HG02840 (cell line): ENCODE data around the gene WDR17.

Experiments
- ATAC-seq: cut with Tn5 transposase; IDR thresholded peaks from one replicate; pipeline ENCODE4 v1.9.1; 2021; ENCODE audit warnings: mild to moderate bottlenecking, moderate library complexity, moderate number of reproducible peaks; ENCODE audit not compliant: unreplicated experiment, low FRiP score

Gene WDR17

DNA sequence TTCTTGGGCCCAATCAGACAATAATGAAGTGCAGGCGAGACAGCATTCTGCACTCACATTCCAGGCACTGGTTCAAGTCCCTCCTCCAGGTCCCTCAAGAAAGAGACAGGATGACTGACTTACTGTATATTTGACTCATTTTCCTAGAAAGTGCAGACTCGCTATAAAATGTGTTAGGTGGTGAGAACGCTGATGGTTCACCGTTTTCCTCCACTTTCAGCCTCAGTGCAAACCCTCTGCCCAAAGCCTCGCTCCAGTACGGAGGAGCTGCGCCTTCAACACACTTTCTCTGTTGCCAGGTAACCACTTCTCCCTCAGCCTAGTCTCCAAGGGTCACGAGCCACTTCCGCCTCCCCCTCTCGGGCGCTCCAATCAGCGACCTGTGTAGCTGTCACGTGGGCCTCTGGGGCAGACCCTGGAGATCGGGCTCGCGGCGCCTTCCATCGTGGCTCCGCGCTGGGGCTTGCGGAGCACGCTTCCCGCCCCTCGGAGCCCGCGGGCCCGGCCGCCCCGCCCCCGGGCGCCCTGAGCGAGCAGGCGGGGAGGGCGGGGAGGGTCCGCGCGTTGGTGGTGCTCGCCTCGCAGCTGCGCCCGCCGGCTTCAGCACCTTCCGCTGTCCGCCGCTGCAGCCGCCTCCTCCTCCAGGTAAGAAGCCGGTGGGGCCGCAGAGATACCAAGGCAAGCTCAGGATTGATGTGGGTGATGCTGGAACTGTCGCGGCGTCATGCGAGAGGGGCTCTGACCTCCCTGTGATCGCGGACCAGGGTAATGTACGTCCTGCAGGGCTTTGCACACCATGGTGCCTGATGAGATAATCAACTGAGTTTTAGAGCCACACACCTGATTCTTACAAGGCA is at the start of gene WDR17:
Gene WDR17 (plus strand): TSS at position 407 of the 857 bp plus-strand sequence. CDS start 45,740 bp downstream, outside the sequence.
- ATAC-seq = peak; percentile 100

DNA sequence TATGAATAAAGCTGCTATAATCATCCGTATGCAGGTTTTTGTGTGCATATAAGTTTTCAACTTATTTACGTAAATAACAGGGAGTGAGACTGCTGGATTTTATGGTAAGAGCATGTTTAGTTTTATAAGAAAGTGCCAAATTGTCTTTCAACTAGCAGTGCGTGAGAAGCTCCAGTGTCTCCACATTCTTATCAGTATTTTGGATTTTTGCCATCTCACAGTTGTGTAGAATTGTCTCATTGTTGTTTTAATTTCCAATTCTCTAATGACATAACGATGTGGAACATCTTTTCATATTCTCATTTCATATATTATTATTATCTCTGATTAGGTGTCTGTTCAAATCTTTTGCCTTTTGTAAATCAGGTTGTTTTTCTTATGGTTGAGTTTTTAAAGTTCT is 49.0 kb upstream of the WDR17 start:
- ATAC-seq = no peak

DNA sequence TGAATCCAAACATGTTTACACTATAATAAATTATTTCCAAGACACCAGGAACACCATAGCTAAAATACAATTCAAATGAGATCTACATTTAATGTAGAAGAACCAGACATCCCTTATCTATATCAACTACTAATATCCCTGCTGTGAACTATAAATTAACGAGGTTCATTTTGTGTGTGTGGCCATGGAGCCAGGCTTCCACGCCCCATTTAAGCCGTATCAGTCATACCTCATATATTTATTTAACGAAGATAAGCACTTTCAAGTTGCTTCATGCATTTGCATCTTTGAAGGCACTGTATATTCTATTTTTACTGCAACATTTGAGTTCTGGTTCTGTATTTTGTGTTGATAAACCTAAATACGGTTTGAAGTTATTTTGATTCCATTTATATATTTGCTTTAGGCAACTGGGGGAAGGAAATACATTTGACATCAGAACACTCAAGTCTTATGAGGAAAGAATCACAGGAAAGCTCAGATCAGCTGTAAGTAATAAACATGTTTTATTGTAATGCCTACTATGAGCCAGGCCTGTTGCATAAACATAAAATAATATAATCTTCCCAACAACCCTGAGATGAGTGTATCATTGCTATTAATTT is 45.1 kb upstream of the WDR17 start:
- no peak for ATAC-seq

DNA sequence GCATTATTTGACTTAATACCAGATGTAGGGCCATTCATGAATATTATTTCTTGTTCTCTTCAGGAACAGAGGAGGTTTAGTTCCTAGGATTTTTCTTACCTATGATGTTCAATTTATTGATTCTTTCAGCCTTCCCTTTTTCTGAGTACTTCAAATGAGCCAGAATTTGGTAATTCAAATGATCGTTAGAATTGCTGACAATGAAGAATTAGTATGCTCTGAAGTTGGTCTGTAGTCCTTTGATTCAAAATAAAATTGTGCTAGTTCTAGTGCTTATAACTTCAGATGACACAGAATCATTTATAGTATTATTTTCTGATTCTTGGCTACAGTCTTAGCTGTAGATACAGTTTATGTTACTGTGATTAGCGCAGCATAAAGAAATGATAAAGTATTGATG is 35.2 kb upstream of the WDR17 start:
- ATAC-seq = no peak

DNA sequence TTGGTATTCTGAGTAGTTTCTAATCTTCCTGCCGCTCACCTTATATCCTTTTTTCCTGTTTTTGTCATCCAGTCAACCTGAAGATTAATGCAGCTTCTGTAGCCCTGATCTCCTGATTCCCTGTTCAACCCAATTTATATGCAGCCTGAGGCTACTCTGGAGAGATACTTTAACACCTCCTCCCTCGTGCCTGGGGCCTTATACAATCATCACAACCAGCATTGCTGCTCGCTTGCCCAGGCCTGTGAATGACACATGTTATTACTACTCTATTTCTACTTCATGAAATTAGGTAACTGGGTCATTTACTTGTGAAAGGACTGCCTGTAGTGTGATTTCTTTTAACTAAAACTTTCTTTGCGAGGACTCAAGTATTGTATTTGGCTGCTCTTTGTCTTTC is 33.7 kb upstream of the WDR17 start:
- ATAC-seq = no peak

DNA sequence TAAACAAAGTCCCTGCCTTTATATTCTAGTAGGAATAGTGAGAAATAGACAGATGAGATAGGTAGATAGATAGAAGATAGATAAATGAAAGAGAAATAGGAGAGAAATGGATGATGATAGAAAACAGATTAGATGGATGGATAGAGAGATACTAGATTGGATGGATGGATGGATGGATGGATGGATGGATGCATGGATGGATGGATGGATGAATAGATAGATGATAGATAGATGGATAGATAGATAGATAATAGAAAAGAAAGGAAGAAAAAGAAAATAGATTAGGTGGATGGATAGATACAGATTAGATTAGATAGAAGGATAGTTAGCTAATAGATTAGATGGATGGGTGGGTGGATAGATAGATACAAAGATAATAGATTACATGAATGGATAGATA is 33.2 kb upstream of the WDR17 start:
- ATAC-seq = no peak

DNA sequence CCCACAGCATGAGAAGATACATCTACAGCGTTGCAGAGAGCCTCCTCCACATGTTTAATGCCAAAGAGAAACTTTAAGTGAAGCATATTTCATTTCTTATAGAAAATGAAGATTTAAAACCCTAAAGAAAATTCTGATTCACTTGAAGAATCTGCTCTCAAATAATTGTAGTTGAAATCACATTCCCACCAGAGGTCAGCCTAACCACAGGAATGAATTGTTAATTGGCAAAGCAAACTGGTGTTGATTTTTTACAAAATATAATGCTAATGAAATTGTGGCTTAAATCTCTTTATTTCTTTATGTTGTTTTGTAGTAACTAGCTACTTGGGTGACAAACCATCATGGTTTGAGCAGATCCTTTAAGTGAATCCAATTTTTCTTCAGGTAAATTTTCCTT is 31.1 kb upstream of the WDR17 start:
- ATAC-seq = no peak

DNA sequence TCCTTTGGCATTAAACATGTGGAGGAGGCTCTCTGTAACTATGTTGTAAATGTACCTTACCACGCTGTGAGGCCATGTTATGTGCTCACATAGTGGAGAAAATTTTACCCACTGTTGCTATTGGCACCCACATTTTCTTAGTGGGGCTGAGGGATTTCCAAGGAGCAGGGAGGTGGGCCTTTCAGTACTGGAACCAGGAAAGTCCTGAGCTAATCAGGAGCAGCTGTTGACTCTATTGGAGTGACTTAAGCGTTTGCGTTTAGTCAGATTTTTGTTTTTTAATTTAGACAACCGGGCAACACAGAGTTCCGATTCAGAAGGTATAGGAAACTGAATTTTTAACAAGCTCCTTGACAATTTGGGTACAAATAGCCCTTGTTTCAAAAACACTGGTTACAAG is 30.7 kb upstream of the WDR17 start:
- no peak for ATAC-seq

DNA sequence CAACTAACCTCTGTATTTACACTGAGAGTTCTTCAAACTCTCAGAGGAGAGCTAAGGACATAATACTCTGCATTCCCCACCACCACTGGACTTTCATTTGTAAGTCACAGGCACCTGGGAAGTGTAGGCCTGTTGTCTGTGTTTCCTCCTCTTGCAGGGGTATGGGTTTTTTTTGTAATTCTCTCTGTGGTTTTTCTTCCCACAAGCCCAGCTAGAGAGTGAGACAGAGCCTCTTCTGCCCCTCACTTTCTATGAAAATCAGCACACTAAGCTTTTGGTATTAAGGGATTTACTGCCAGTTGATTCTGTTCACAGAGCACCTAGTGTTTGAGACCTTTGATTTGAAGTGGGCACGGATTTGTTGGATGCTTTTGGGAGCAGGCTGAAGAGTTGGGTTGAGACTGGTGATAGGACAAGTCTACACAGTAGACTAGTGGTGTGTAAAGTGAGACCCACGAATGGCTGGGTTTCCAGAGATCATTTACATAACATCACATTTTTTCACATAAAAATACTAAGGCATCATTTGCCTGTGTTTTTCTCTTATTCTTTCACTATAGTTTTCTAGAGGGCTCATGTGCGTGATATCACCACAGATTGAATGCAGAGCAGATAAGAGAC is 28.9 kb upstream of the WDR17 start:
- ATAC-seq = no peak

DNA sequence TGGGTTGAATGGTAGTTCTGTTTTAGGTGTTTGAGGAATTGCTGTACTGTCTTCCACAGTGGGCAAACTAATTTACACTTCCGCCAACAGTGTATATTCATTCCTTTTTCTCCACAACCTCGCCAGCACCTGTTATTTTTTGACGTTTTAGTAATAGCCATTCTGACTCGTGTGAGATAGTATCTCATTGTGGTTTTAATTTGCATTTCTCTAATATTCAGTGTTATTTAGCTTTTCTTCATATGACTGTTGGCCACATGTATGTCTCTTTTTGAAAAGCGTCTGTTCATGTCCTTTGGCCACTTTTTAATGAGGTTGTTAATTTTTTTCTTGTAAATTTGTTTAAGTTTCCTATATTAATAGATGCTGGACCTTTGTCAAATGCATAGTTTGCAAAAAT is 26.9 kb upstream of the WDR17 start:
- no peak for ATAC-seq

DNA sequence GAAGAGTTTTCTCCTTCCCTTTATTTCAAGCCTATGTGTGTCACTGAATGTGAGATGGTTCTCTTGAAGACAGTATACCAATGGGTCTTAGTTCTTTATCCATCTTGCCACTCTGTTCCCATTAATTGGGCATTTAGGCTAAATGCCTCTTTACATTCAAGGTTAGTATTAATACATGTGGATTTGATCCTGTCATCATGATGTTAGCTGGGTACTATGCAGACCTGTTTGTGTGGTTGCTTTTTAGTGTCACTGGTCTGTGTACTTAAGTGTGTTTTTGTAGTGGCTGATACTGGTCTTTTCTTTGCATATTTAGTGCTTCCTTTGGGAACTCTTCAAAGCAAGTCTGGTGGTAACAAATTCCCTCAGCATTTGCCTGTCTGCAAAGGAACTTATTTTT is 23.4 kb upstream of the WDR17 start:
- ATAC-seq = no peak

DNA sequence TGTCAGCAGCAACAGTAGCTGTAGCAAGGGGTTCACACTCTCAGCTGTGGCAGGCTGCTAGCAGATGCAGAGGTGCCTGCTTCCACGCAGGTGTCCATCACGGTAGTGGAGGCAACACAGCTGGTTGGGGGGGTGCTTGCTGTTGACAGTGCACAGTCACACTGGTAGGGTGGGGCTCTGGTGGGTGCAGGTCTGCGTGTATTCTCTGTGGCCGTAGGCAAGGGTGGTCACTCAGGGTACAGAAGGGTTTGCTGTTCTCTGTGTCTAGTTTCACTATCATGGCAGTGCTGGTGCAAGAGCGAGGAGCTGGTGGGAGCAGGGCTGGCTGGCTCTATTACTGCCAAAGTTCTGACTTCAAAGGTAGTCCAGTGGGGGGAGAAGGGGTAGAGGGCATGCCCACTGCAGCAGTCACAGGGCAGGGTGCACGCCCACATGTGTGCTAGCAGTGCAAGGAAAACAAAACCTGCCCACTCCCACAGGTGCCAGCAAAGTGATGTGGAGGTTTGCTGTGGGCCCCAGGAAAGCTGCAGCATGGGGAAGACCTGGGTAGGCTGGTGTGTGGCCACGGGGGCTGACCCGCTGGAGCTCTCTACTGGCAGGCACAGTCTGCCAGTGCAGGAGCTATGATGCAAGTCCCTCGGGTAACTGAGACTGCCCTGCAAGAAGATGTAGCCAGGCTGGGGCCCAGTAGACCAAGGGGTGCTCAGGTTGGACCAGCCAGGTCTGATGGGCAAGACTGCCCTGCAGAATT is 21.6 kb upstream of the WDR17 start:
- no peak for ATAC-seq

DNA sequence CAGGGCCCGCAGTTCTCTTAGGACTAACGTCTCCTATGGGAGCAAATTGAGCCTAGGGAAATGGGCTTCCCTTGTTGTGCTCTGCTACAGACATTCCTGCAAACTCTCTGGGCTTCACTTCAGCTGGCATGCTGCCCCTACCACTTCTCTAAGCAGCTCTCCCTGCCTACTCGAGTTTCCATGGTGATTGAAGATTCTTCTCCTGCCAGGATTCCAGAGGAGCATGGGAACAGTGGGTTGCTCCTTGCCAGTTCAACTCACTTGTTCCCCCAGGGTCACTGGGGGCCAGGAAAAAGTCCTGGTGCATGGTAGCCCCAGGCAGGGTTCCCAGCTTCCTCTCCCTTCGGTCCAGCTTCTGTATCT is 21.1 kb upstream of the WDR17 start:
- no peak for ATAC-seq

DNA sequence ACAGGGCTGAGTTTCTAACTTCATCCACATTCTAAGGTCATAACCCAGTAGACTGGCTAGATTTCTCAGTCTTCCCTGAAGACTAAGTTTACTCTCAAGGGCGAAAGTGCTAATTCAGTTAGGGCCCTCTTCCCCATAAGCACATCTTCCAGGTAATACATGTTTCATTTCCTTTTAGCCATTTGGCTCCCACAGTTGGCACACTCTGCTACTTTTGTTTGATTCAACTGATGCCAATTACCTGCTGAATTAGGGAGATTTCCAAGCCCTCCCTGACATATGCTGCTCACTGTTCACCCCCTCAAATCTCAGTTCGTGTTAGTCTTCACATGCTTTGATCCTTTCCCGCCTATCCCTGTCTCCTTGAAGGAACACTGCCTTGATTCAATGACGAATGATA is 17.0 kb upstream of the WDR17 start:
- no peak for ATAC-seq

DNA sequence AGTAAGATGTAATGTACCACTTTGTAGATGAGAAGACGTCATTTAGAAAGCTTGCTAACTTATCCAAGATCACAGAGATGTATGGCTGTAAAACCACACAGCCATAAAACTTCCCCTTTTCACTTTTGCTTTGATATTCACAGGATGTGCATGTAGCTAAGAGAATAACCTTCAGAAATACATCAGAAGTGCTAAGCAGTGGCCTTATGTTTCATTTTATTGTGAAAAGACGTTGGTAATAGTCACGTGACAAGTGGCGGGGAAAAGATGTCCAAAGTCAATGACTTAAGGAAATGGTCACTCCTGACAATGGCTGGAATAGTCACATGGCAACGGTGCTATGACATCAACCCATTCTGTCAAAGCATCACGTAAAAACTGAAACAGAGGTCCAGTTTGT is 12.9 kb upstream of the WDR17 start:
- ATAC-seq = peak; percentile 94

DNA sequence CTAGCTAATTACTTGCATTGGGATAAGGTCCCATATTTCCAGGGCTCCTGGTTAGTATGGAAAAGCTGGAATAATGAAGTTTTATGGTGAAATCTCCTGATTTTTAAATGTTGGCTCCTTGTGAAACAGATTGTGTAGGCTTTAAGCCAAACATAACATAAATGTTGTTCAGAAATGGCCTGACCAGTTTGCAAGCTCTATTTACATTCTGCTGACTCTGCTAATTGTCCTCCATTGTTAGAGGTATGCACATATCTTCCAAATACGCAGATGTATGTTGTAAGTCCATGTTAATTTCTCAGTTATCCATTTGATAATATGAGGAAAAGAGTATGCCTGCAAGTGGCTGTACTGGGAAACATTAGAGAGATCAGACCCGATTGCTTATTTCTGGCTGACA is 11.9 kb upstream of the WDR17 start:
- ATAC-seq = no peak

DNA sequence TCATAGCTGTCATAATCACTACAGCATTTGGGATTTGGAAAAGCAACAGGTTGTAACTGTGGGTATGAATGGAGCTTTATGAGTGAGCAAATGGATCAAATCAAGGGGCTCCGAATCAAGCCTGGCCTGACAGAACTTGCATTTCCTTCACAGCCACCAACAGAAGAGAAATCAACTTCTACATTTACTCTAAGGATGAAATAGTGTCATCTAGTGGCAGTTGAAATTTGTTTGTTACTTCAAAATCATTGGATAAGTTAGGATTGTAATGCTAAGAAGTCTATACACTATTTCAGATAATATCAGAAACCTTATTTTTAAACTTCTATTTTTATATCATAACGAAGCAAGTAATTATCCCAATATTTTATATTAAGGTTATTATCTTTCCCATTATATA is 10.7 kb upstream of the WDR17 start:
- ATAC-seq = no peak

DNA sequence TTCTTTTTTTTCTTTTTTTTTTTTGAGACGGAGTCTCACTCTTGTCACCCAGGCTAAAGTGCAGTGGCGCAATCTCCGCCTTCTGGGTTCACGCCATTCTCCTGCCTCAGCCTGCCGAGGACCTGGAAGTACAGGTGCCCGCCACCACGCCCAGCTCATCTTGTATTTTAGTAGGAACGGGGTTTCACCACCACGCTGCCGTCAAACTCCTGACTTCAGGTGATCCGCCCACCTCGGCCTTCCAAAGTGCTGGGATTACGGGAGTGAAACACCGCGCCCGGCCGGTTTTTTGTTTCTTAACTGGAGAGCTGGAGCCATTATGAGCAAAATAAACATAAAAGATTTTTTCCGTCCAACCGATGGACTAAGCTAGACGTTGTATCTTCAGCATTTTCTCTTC is 1.9 kb upstream of the WDR17 start:
- ATAC-seq = no peak

DNA sequence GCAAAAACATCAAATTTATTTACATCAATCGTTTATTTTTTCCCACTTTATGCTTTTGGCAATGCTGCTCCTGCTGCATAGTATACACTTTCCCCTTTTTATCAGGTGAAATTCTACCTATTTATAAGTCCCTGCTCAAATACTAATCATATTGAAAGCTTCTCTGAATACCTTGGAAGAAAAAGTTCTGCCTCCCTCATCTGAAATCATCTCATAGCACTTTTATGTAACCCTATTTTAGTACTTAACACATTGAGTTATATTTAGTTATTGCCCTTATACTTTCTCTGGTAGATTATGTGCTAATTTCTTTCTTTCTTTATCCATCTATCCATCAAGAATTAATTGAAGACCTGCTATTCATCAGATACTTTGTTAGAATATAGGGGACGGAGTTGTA is 1.1 kb upstream of the WDR17 start:
- no peak for ATAC-seq

DNA sequence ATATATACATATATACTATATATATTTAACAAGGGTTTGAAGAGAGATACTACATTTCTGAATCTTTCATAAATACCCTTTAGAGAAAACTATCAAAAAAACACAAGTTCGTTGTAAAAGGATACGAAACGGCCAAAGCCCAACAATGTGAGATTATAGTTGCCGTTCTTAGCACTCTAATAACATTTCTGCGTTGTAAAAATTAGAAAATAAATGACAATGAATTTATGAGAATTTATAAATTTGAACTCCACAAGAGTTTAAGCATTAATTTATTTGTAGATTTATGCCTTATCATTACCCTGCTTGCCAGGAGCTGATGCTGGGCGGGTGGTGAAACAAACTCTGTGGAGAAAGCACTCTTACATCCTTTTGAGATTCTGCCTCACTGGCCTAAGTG is 1.1 kb downstream of the WDR17 start:
- no peak for ATAC-seq

DNA sequence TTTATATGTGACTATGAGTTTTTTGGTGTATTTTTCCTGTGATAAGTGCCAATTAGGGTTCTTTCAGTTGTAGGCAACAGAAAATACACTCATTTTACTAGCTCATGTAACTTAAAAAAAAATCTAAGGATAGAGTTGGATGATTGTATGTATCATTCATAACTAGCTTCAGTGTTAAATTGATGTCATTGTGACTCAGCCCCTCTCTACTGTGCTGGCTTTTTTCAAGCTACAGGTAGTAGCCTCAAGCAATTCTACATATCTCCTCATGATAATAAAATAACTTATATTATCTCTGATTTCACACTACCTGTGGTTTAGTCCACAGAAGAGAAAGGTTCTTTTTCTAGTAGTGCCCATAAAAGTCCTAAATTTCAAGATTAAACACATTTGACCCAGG is 11.9 kb downstream of the WDR17 start:
- ATAC-seq = no peak
